ENCODE measurements around the gene WDR93.
"Not testable (repeated sequence)": the region's sequence is repeated elsewhere in the genome, so short reads cannot be mapped to it uniquely, and the experiment has no call there.

Gene WDR93

DNA sequence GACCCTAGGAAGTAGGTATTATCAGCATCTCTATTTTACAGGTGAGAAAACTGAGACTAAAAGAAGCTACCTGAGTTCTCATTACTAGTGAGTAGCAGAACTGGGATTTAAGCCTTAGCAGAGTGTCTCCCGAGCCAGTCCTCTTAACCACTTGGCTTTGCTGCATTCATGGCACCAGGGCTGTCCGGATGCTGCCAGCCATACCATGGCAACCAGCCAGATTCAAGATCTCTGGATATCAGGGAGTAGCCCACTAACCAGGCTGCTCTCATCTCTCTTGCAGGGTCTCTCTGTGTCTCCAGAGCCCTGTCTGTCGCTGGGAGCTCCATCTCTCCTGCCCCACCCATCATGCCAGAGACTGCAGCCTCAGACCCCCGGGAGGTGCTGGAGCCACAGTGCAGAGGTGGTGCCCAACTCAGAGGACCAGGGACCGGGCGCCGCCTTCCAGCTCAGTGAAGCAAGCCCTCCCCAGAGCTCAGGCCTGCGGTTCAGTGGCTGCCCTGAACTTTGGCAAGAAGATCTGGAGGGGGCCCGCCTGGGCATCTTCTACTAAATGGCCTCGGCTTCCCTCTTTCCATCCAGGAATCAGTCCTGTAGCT lies 87.3 kb downstream of the WDR93 start:
- H3K4me3 ChIP-seq (replicated peaks in 1 of 2; ENCODE audit: low read depth in 2 of 2, low read length in 2 of 2): no peak overlapping the region
- TF ChIP-seq, protein P1, sequence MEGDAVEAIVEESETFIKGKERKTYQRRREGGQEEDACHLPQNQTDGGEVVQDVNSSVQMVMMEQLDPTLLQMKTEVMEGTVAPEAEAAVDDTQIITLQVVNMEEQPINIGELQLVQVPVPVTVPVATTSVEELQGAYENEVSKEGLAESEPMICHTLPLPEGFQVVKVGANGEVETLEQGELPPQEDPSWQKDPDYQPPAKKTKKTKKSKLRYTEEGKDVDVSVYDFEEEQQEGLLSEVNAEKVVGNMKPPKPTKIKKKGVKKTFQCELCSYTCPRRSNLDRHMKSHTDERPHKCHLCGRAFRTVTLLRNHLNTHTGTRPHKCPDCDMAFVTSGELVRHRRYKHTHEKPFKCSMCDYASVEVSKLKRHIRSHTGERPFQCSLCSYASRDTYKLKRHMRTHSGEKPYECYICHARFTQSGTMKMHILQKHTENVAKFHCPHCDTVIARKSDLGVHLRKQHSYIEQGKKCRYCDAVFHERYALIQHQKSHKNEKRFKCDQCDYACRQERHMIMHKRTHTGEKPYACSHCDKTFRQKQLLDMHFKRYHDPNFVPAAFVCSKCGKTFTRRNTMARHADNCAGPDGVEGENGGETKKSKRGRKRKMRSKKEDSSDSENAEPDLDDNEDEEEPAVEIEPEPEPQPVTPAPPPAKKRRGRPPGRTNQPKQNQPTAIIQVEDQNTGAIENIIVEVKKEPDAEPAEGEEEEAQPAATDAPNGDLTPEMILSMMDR (IDR thresholded peaks at IDR 0.05; ENCODE audit: low read depth, low read length): no peak
- no peak for DNase-seq (ENCODE audit: low read depth in 2 of 2)

DNA sequence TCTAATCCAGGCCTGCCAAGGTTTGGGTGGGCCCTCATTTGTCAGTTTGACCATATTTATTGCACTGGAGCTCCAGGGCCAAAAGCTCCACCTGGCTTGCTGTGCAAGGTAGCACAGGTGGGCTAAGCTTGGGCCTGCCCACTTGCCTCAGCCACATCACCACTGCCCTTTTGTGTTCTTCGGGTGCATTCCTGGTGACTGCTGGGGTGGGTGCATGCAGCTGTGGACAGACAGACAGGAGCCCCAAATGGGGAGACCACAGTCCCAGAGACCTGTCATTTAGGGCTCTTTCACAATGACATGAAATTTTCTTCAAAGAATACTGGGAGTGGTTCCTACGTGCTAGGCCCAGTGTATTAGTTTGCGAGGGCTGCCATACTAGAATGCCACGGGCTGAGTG lies 88.2 kb downstream of the WDR93 start:
- TF ChIP-seq, protein P1 (IDR thresholded peaks at IDR 0.05; ENCODE audit: low read depth, low read length): no peak
- H3K4me3 ChIP-seq (replicated peaks in 1 of 2; ENCODE audit: low read depth in 2 of 2, low read length in 2 of 2): no peak overlapping the region
- DNase-seq (ENCODE audit: low read depth in 2 of 2): no peak

DNA sequence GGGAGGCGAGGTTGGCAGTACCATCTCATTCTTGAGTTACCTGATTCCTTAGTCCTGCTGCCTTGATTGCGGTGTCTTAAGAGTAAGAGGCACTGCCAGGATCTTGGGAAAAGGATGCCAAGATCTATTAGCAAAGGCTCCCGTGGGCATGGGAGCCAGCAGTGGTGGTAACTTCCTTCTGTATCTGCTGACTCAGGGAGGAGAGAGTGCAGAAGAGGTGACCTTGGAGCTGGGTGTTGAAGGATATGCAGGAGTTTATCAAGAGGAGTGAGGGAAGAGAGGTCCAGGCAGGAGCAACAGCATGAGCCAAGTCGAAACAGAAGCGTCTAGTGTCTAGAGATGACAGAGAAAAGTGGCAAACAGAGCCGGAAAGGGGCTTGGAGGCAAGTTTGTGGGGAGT lies 90.0 kb downstream of the WDR93 start:
- no peak for DNase-seq (ENCODE audit: low read depth in 2 of 2)
- TF ChIP-seq, protein P1 (IDR thresholded peaks at IDR 0.05; ENCODE audit: low read depth, low read length): no peak
- H3K4me3 ChIP-seq (replicated peaks in 1 of 2; ENCODE audit: low read depth in 2 of 2, low read length in 2 of 2): no peak overlapping the region

DNA sequence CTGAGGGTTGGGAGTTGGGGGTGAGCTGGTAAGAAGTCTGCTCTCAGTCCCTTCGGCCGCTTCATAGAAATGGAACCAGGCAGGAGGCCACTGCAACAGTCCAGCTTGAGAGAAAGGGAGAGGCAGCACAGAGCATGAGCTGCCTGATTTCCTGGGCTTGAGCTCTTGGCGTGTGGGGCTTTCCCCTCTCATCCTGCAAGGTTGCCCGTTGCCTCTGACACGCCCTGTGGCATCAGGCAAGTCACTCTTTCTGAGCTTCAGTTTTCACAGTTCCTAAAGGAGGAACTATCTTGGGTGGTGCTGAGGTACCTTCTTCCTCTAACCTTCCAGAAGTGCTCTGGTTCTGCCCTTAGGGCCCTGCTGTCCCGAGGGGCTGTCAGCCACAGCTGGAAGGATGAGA lies 90.4 kb downstream of the WDR93 start:
- TF ChIP-seq, protein P1 (IDR thresholded peaks at IDR 0.05; ENCODE audit: low read depth, low read length): no peak
- no peak for DNase-seq (ENCODE audit: low read depth in 2 of 2)
- no peak overlapping the region for H3K4me3 ChIP-seq (replicated peaks in 1 of 2; ENCODE audit: low read depth in 2 of 2, low read length in 2 of 2)

DNA sequence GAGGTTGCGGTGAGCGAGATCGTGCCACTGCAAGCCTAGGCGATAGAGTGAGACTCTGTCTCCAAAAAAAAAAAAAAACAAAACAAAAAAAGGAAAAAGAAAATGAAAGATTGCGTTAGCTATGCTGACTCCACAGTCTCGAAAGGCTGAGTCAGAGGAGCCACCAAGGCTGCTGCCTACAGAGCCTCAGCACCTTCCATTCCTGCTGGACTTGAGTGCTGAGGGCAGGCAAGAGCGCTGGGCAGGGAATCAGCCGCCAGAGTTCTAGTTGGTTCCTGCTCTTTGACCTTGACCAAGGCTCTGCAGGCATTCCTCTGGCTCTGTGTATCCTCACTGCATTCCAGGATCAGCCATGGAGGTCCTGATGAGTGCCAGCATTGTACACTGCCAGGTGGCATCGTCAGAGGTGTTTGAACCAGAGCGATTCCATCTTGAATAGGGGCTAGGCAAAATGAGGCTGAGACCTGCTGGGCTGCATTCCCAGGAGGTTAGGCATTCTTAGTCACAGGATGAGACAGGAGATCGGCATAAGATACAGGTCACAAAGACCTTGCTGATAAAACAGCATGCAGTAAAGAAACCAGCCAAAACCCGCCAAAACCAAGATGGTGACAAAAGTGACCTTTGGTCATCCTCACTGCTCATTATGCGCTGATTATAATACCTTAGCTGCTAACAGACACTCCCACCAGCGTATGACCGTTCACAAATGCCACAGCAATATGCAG lies 91.4 kb downstream of the WDR93 start:
- DNase-seq (ENCODE audit: low read depth in 2 of 2): peak; percentile 65 to 73
- H3K4me3 ChIP-seq (replicated peaks in 1 of 2; ENCODE audit: low read depth in 2 of 2, low read length in 2 of 2): no peak overlapping the region
- TF ChIP-seq, protein P1 (IDR thresholded peaks at IDR 0.05; ENCODE audit: low read depth, low read length): no peak

DNA sequence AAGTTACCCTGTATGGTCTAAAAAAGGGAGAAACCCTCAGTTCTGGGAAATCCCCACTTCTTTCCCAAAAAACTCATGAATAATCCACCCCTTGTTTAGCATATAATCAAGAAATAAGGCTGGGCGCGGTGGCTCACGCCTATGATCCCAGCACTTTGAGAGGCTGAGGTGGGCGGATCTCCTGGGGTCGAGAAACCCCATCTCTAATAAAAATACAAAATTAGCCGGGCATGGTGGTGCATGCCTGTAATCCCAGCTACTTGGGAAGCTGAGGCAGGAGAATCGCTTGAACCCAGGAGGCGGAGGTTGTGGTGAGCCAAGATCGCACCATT lies 92.0 kb downstream of the WDR93 start:
- DNase-seq (ENCODE audit: low read depth in 2 of 2); H3K4me3 ChIP-seq (replicated peaks in 1 of 2; ENCODE audit: low read depth in 2 of 2, low read length in 2 of 2): not testable (repeated sequence)

DNA sequence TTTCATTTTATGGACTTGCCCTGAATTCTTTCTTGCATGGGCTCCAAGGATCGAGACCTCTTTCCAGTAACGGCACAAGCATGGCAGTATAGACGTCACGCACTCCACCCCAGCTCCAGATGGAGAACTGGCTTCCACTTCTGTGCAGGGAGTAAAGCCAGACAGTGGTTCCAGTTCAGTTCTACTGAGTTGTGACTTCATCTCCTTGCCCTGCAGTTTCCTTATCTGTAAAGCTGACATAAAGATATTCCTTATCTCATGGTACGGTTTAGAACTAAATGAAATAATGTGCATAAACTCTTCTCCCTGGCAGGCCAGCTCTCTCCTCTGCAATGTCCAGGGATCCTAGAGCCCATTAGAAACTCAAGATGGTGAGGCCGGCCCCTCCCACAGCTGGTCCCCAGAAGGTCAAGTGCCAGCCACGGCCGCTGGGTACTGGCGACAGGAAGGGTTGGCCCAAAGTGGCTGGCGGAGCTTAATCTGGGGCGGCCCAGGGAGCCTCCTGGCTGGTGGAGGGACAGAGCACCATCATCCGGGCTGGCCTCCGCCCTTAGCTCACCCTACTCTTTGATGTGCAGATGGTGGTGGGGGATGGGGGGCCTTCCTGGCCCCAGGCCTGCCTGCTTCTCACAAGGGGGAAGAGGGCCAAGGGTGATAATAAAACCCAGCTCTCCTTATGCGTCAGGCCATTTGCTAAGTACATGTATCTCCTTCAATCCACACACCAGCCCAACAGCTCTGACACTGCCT lies 92.7 kb downstream of the WDR93 start:
- peak; percentile 37 to 92 for DNase-seq (ENCODE audit: low read depth in 2 of 2)
- no peak overlapping the region for H3K4me3 ChIP-seq (replicated peaks in 1 of 2; ENCODE audit: low read depth in 2 of 2, low read length in 2 of 2)
- TF ChIP-seq, protein P1 (IDR thresholded peaks at IDR 0.05; ENCODE audit: low read depth, low read length): no peak

All from cardiac fibroblast (primary cell).